Measurements from ENCODE around the gene TAP1. TPM values are rescaled to one million over a fixed set of nuclear protein-coding genes. Genes with fewer than 3 reads are reported as not detected.

TAP1 gene
- total RNA-seq, 2 experiments from 2014 or later: 210 to 211 TPM

GRCh38 chr6:32830017-32830416, 23.5 kb downstream of the TAP1 start:
- ChIA-PET CTCF (interaction anchor here (1.0 to 5.4 kb wide), 2 partner anchors 9 to 38 kb away, joined by 5 to 52 read pairs; partner anchors contain the start of gene TAP2), POLR2A (interaction anchor here (0.7 to 5.7 kb wide), 5 partner anchors 8 to 145 kb away, joined by 3 to 47 read pairs (median 4); partner anchors contain the start of gene TAP2)
- intact Hi-C loops (cut with micrococcal nuclease): no loop called here
- Mint-ChIP-seq H3K4me1 (ENCODE audit: low read depth) (peaks cover 71% of the 10 kb centered on the region), H3K27me3 (no peaks in the 10 kb centered on the region), H3K36me3 (ENCODE audit: low read depth) (peaks cover 76% of the 10 kb centered on the region), H3K27ac (peak overlapping the region; percentile 20), H3K9me3 (no peaks in the 10 kb centered on the region), H3K4me3 (no peak overlapping the region)
- ATAC-seq (no peak), DNase-seq (no peak)
- TF ChIP-seq, protein P1, sequence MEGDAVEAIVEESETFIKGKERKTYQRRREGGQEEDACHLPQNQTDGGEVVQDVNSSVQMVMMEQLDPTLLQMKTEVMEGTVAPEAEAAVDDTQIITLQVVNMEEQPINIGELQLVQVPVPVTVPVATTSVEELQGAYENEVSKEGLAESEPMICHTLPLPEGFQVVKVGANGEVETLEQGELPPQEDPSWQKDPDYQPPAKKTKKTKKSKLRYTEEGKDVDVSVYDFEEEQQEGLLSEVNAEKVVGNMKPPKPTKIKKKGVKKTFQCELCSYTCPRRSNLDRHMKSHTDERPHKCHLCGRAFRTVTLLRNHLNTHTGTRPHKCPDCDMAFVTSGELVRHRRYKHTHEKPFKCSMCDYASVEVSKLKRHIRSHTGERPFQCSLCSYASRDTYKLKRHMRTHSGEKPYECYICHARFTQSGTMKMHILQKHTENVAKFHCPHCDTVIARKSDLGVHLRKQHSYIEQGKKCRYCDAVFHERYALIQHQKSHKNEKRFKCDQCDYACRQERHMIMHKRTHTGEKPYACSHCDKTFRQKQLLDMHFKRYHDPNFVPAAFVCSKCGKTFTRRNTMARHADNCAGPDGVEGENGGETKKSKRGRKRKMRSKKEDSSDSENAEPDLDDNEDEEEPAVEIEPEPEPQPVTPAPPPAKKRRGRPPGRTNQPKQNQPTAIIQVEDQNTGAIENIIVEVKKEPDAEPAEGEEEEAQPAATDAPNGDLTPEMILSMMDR (IDR thresholded peaks at IDR 0.05): no peak

- H3K27ac Mint-ChIP-seq: no peak overlapping the region
- peaks cover 65% of the 10 kb centered on the region for H3K4me1 Mint-ChIP-seq (ENCODE audit: low read depth)
- ChIA-PET POLR2A (interaction anchor here (0.7 to 5.7 kb wide), 5 partner anchors 9 to 145 kb away, joined by 3 to 47 read pairs (median 4); partner anchors contain the start of gene TAP2), CTCF (interaction anchor here (1.0 to 5.4 kb wide), 2 partner anchors 9 to 39 kb away, joined by 5 to 52 read pairs; partner anchors contain the start of gene TAP2)
- no peaks in the 10 kb centered on the region for H3K9me3 Mint-ChIP-seq
- ATAC-seq (no peak), DNase-seq (no peak)
- peaks cover 71% of the 10 kb centered on the region for H3K36me3 Mint-ChIP-seq (ENCODE audit: low read depth)
- no peak overlapping the region for H3K4me3 Mint-ChIP-seq
- TF ChIP-seq, protein P1 (IDR thresholded peaks at IDR 0.05): no peak
- no peaks in the 10 kb centered on the region for H3K27me3 Mint-ChIP-seq
- intact Hi-C loops (cut with micrococcal nuclease): loop anchor here (5.0 kb wide), 1 partner anchor 38 kb away; no protein-coding TSS in a partner anchor
These were observed 24.0 kb downstream of the TAP1 start for GRCh38 chr6:32829495-32829894.

GRCh38 chr6:32827025-32827424, 26.5 kb downstream of the TAP1 start:
- DNase-seq (no peak), ATAC-seq (no peak)
- Mint-ChIP-seq H3K27ac (peak overlapping the region; percentile 58), H3K27me3 (no peaks in the 10 kb centered on the region), H3K4me3 (no peak overlapping the region), H3K36me3 (ENCODE audit: low read depth) (peaks cover 47% of the 10 kb centered on the region), H3K4me1 (ENCODE audit: low read depth) (peaks cover 45% of the 10 kb centered on the region), H3K9me3 (no peaks in the 10 kb centered on the region)
- CTCF ChIA-PET: interaction anchor here (0.8 to 5.4 kb wide), 7 partner anchors 12 to 174 kb away, joined by 3 to 52 read pairs (median 6); partner anchors contain the start of gene TAP2
- intact Hi-C loops (cut with micrococcal nuclease): loop anchor here (5.0 kb wide), 1 partner anchor 40 kb away; no protein-coding TSS in a partner anchor
- TF ChIP-seq, protein P1 (IDR thresholded peaks at IDR 0.05): no peak
- POLR2A ChIA-PET: interaction anchor here (1.0 to 5.7 kb wide), 5 partner anchors 11 to 145 kb away, joined by 3 to 47 read pairs (median 9); partner anchors contain the start of genes PSMB8, PSMB9, TAP1 and TAP2

- H3K4me3 Mint-ChIP-seq: no peak overlapping the region
- ATAC-seq (no peak), DNase-seq (no peak)
- no peaks in the 10 kb centered on the region for H3K27me3 Mint-ChIP-seq
- H3K36me3 Mint-ChIP-seq (ENCODE audit: low read depth): peaks cover 38% of the 10 kb centered on the region
- TF ChIP-seq, protein P1 (IDR thresholded peaks at IDR 0.05): peak; percentile 16
- intact Hi-C loops (cut with micrococcal nuclease): loop anchor here (5.0 kb wide), 1 partner anchor 41 kb away; no protein-coding TSS in a partner anchor
- no peak overlapping the region for H3K27ac Mint-ChIP-seq
- CTCF ChIA-PET: interaction anchor here (1.0 to 5.4 kb wide), 4 partner anchors 13 to 158 kb away, joined by 3 to 52 read pairs (median 23); partner anchors contain the start of gene TAP2
- H3K4me1 Mint-ChIP-seq (ENCODE audit: low read depth): peaks cover 37% of the 10 kb centered on the region
- no peaks in the 10 kb centered on the region for H3K9me3 Mint-ChIP-seq
- POLR2A ChIA-PET: interaction anchor here (0.9 to 5.7 kb wide), 3 partner anchors 9 to 19 kb away, joined by 3 to 47 read pairs (median 3); partner anchors contain the start of gene TAP2
These were observed 27.5 kb downstream of the TAP1 start for GRCh38 chr6:32825966-32826365.

GRCh38 chr6:32819729-32820128, 33.8 kb downstream of the TAP1 start:
- H3K4me1 Mint-ChIP-seq (ENCODE audit: low read depth): peaks cover 14% of the 10 kb centered on the region
- intact Hi-C loops (cut with micrococcal nuclease): no loop called here
- H3K9me3 Mint-ChIP-seq: no peaks in the 10 kb centered on the region
- peaks cover 11% of the 10 kb centered on the region for H3K36me3 Mint-ChIP-seq (ENCODE audit: low read depth)
- ATAC-seq (peak; percentile 17), DNase-seq (no peak)
- H3K27me3 Mint-ChIP-seq: no peaks in the 10 kb centered on the region
- no peak overlapping the region for H3K27ac Mint-ChIP-seq
- TF ChIP-seq, protein P1 (IDR thresholded peaks at IDR 0.05): no peak
- H3K4me3 Mint-ChIP-seq: no peak overlapping the region
- CTCF ChIA-PET: interaction anchor here (0.7 to 2.0 kb wide), 6 partner anchors 8 to 52 kb away, joined by 3 to 9 read pairs (median 4); partner anchors contain the start of gene TAP2
- POLR2A ChIA-PET: interaction anchor here (0.9 to 4.3 kb wide), 5 partner anchors 8 to 25 kb away, joined by 3 to 25 read pairs (median 4); partner anchors contain the start of gene TAP2

Measured in activated CD8-positive, alpha-beta T cell treated with anti-CD3 and anti-CD28 coated beads for 36 hours (primary cell).